ENCODE measurements around the gene CD1C. TPM values are rescaled to one million over a fixed set of nuclear protein-coding genes. Genes with fewer than 3 reads are reported as not detected.
"Not testable (repeated sequence)": the region's sequence is repeated elsewhere in the genome, so short reads cannot be mapped to it uniquely, and the experiment has no call there.

The CD1C gene
- total RNA-seq = under 1 TPM; 0.35 to 0.61 (median 0.49) TPM

DNA sequence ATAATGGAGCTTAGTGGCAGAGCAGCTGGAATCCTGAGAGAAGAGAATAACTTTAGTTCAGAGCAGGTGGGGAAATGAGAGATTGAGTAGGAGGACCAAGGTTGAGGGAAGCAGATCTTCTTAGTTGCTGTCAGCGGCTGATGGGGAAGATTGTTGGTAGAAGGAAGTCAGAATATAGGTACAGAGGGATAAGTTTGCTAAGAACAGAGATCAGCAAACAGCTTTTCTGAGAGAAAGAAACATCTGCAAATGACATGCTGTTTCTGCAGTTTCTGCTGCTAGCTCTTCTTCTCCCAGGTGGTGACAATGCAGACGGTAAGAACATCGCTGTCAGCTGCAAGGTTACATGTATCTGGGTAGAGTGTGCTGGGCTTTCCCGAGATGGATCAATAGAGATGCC, at the start of gene CD1C:
Gene CD1C, plus strand, starts transcription at position 113 of the 400 bp plus-strand sequence. Its CDS starts 142 bp downstream, at position 255.
- Mint-ChIP-seq H3K4me1 (ENCODE audit: low read depth) (peaks cover 16% of the 10 kb centered on the region), H3K9me3 (no peaks in the 10 kb centered on the region), H3K4me3 (no peak within 1 kb of the TSS), H3K27me3 (ENCODE audit: low read depth) (peaks cover 16% of the 10 kb centered on the region), H3K36me3 (ENCODE audit: insufficient read depth) (no peaks in the 10 kb centered on the region)
- DNase-seq (no peak), ATAC-seq (no peak)

DNA sequence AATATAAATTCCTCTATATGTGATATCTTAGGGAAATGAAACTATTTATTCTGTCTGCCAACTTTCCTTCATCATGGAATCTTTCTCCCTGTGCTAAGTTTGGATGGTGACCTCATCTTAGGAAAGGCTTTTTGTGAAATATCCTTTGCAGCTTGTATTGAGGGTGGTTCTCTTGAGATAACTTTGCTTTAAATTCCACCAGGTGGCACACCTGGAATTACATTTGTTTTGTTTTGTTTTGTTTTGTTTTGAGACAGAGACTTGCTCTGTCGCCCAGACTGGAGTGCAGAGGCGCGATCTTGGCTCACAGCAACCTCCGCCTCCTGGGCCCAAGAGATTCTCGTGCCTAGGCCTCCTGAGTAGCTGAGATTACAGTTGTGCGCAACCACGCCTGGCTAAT, 43.1 kb upstream of the CD1C start:
- Mint-ChIP-seq H3K9me3 (no peaks in the 10 kb centered on the region), H3K4me1 (ENCODE audit: low read depth) (peaks cover 19% of the 10 kb centered on the region), H3K27me3 (ENCODE audit: low read depth) (peaks cover 25% of the 10 kb centered on the region), H3K4me3 (no peak overlapping the region), H3K36me3 (ENCODE audit: insufficient read depth) (no peaks in the 10 kb centered on the region)
- DNase-seq (no peak), ATAC-seq (no peak)

DNA sequence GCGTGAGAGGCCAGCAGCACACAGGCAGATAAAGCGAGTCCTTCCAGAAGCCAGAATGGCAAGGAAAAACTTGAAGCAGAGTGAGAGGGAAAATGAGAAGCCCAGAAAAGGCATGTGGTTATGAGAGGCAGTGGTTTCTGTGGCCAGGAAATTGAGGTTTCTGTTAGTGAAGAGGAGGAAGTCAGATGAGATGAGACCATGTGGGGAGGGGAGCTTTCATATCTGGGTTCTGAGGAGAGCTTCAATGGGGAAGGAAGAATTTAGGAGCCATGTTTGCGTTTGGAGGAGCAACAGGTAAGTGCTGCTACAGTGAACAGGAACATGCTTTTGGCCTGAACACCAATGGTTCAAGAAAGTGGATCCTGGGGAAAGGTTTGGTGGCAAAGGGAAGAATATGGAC, 41.6 kb upstream of the CD1C start:
- peak; percentile 43 to 62 for ATAC-seq
- no peak for DNase-seq
- H3K4me3 Mint-ChIP-seq = no peak overlapping the region
- peaks cover 21% of the 10 kb centered on the region for H3K27me3 Mint-ChIP-seq (ENCODE audit: low read depth)
- H3K36me3 Mint-ChIP-seq (ENCODE audit: insufficient read depth) = no peaks in the 10 kb centered on the region
- H3K9me3 Mint-ChIP-seq = no peaks in the 10 kb centered on the region
- peaks cover 19% of the 10 kb centered on the region for H3K4me1 Mint-ChIP-seq (ENCODE audit: low read depth)

DNA sequence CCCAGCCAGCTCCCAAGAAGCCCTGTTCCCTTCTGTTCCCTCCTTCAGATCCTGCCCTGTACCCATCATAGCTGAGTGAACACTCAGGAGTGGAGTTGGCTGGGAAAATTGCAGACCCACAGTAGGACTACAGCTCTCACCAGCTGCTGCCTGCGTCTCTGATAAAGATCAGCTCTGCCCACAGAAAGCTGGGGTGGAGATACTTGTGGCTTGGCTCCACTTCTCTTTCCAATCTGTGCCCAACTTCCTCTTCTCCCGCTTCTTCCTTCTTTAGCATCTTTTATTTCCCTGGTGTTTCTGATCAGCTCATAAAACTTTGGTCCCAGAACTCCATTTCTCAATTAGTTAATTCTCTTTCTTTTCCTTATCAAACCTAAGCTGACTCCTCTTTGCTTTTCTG, 41.0 kb upstream of the CD1C start:
- no peaks in the 10 kb centered on the region for H3K36me3 Mint-ChIP-seq (ENCODE audit: insufficient read depth)
- peaks cover 19% of the 10 kb centered on the region for H3K4me1 Mint-ChIP-seq (ENCODE audit: low read depth)
- DNase-seq (no peak), ATAC-seq (no peak)
- no peaks in the 10 kb centered on the region for H3K9me3 Mint-ChIP-seq
- peaks cover 19% of the 10 kb centered on the region for H3K27me3 Mint-ChIP-seq (ENCODE audit: low read depth)
- H3K4me3 Mint-ChIP-seq = no peak overlapping the region

DNA sequence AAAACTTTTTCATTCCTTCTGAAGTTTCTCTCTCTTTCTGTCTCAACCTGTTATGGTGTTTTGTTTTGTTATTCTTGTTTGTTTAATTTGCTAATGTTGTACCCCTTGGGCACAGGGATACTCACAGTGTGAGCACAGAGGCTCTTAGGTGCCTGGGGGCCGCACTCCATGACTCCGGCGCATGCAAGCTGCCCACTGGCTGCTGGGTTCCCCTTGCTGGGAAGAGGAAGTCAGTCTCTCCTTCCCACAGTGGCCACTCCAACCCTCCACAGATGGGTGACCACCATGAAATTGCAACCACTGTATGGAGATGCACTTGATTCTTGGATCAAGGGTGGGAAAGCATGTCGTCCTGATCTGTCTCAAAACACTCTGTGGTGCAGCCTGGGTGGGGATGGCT, 40.1 kb upstream of the CD1C start:
- Mint-ChIP-seq H3K9me3 (no peaks in the 10 kb centered on the region), H3K4me1 (ENCODE audit: low read depth) (peaks cover 19% of the 10 kb centered on the region), H3K27me3 (ENCODE audit: low read depth) (peaks cover 17% of the 10 kb centered on the region), H3K4me3 (peak overlapping the region; percentile 3), H3K36me3 (ENCODE audit: insufficient read depth) (no peaks in the 10 kb centered on the region)
- ATAC-seq (no peak), DNase-seq (no peak)

DNA sequence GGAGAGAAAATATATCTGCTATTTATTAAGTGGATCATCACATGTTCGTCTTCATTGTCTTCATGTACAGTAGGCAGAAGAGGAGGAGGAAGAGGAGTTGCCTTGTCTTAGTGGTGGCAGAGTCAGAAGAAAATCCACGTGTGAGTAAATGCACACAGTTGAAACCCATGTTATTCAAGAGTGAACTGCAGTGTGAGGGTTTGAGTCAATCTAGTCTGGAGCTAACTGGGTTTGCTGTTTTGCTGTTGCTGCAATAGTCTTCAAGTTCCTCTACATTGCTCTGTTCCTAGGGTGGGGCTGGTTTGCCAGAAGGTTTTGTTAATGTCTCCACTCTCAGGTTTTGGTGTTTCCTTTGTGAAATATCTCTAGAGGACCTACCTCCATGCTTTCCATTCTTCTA, 38.6 kb upstream of the CD1C start:
- H3K27me3 Mint-ChIP-seq (ENCODE audit: low read depth) = peaks cover 14% of the 10 kb centered on the region
- no peak for ATAC-seq

DNA sequence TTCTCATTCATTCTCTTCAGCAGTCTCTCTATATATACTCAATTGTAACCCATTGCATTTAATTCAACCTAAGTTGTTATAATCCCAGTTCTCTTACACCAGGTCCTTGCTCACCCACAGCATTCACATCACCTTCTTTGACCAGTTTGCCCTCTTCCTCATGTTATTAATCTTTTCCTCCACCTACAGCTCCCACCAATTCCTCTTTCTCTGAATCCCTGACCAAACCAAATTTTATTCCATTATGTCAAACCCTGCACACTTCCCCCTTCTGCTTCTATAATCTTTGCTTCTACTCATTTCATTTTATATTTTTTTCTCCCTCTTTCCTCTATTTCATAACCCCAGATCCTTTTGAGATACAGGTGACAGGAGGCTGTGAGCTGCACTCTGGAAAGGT, 34.1 kb upstream of the CD1C start:
- Mint-ChIP-seq H3K4me3 (no peak overlapping the region), H3K9me3 (no peaks in the 10 kb centered on the region), H3K4me1 (ENCODE audit: low read depth) (no peaks in the 10 kb centered on the region), H3K27me3 (ENCODE audit: low read depth) (peaks cover 18% of the 10 kb centered on the region), H3K36me3 (ENCODE audit: insufficient read depth) (no peaks in the 10 kb centered on the region)
- DNase-seq = no peak
- ATAC-seq = no peak

More for the DNA sequence above, 38.6 kb upstream of the CD1C start:
- DNase-seq = no peak
- Mint-ChIP-seq H3K4me1 (ENCODE audit: low read depth) (peaks cover 19% of the 10 kb centered on the region), H3K4me3 (no peak overlapping the region), H3K9me3 (no peaks in the 10 kb centered on the region), H3K36me3 (ENCODE audit: insufficient read depth) (no peaks in the 10 kb centered on the region)

DNA sequence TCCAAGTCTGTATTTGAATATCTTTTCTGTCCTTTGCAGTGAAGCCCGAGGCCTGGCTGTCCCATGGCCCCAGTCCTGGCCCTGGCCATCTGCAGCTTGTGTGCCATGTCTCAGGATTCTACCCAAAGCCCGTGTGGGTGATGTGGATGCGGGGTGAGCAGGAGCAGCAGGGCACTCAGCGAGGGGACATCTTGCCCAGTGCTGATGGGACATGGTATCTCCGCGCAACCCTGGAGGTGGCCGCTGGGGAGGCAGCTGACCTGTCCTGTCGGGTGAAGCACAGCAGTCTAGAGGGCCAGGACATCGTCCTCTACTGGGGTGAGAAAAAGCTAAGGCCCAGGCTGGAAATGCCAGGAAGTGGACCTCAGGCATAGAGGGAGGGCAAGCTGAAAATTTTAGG, 33.0 kb upstream of the CD1C start:
- H3K27me3 Mint-ChIP-seq (ENCODE audit: low read depth) = peaks cover 16% of the 10 kb centered on the region
- H3K4me3 Mint-ChIP-seq; DNase-seq; ATAC-seq; H3K4me1 Mint-ChIP-seq (ENCODE audit: low read depth); H3K36me3 Mint-ChIP-seq (ENCODE audit: insufficient read depth); H3K9me3 Mint-ChIP-seq: not testable (repeated sequence)

DNA sequence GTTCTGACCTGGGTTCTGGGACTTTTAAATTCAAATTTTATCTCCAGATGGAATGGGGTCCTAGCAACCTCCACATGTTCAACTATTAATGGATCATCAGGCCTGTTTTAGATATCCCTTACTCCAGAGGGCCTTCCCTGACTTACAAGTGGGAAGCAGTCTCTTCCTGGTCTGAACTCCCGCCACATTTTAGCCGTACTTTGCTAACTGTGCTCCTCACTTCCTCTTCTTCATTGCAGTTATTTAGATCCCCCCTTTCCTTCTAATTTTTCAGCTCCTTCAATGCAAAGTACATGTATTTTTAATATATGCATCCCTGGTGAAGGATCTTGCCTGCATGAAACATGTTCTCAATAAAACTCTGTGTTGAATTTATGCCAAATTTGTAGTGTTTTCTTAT, 31.8 kb upstream of the CD1C start:
- Mint-ChIP-seq H3K4me1 (ENCODE audit: low read depth) (no peaks in the 10 kb centered on the region), H3K27me3 (ENCODE audit: low read depth) (peaks cover 16% of the 10 kb centered on the region), H3K36me3 (ENCODE audit: insufficient read depth) (no peaks in the 10 kb centered on the region), H3K4me3 (no peak overlapping the region), H3K9me3 (no peaks in the 10 kb centered on the region)
- no peak for ATAC-seq
- no peak for DNase-seq

DNA sequence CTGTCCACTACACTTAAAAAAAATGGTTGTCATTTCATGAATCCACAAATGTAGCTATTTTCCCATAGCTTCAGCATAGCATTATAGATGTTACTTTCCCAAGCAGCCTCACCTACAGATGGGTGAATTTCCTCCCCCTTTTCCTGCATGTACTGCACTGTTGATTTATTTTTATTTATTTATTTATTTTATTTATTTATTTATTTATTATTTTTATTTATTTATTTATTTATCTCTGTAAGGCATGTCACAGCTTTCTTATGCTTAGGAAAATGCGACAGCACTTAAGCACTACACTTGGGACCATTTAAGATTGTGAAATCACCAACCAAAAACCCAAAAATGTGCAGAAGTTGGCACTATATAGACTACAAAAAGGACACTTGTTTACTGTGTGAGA, 30.6 kb upstream of the CD1C start:
- no peaks in the 10 kb centered on the region for H3K9me3 Mint-ChIP-seq
- DNase-seq (no peak), ATAC-seq (no peak)
- peaks cover 19% of the 10 kb centered on the region for H3K27me3 Mint-ChIP-seq (ENCODE audit: low read depth)
- H3K4me3 Mint-ChIP-seq = no peak overlapping the region
- no peaks in the 10 kb centered on the region for H3K36me3 Mint-ChIP-seq (ENCODE audit: insufficient read depth)
- H3K4me1 Mint-ChIP-seq (ENCODE audit: low read depth) = no peaks in the 10 kb centered on the region

DNA sequence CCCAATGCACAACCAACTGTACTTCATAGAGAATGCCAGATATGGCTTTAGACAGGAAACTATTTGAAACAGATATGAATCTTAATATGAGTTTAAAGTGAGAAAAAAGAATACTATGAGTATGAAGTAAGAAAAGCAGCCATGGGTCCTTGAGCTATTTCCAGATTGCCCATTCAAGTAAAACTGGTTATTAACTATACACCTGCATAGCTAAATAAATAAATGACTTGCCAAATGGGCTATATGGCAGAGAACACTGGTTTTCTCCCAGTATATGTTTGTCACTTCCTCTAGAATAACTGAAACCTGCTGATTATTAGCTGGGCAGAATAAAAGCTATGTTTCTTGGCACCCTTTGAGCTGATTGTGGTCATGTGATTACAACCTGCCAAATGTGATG, 17.0 kb upstream of the CD1C start:
- no peaks in the 10 kb centered on the region for H3K9me3 Mint-ChIP-seq
- H3K4me3 Mint-ChIP-seq = no peak overlapping the region

DNA sequence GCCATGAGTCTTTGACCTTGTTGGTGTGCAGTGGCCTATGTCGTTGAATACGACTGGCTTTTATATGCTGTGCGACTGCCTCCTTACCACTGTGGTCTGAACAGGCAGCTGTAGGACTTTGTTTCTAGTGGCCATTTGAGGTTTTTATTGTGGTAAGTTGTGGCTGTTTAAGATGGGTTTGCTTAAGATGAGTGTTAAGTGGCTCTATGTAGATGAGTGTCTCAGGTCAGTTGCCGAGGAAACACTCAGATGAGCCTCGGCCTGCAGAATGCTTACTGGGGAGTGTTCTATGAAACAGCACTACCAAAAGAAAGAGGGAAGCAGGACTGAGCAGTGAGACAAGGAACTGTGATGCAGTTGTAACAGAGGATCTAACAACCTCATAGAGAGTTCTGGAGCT, 14.9 kb upstream of the CD1C start:
- Mint-ChIP-seq H3K4me1 (ENCODE audit: low read depth) (peaks cover 3% of the 10 kb centered on the region), H3K36me3 (ENCODE audit: insufficient read depth) (no peaks in the 10 kb centered on the region), H3K4me3 (no peak overlapping the region), H3K27me3 (ENCODE audit: low read depth) (peaks cover 3% of the 10 kb centered on the region), H3K9me3 (no peaks in the 10 kb centered on the region)
- DNase-seq (no peak), ATAC-seq (no peak)

More for the DNA sequence above, 17.0 kb upstream of the CD1C start:
- no peak for ATAC-seq
- H3K27me3 Mint-ChIP-seq (ENCODE audit: low read depth) = no peaks in the 10 kb centered on the region
- no peaks in the 10 kb centered on the region for H3K36me3 Mint-ChIP-seq (ENCODE audit: insufficient read depth)
- H3K4me1 Mint-ChIP-seq (ENCODE audit: low read depth) = peaks cover 3% of the 10 kb centered on the region
- DNase-seq = no peak

DNA sequence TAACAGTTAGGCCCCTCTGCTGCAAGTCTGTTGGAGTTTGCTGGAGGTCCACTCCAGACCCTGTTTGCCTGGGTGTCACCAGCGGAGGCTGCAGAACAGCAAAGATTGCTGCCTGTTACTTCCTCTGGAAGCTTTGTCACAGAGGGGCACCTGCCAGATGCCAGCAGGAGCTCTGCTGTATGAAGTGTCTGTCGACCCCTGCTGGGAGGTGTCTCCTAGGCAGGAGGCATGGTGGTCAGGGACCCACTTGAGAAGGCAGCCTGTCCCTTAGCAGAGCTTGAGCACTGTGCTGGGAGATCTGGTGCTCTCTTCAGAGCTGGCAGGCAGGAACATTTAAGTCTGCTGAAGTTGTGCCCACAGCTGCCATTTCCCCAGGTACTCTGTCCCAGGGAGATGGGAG, 7.3 kb upstream of the CD1C start:
- H3K4me1 Mint-ChIP-seq (ENCODE audit: low read depth) = peaks cover 18% of the 10 kb centered on the region
- H3K27me3 Mint-ChIP-seq (ENCODE audit: low read depth) = peaks cover 24% of the 10 kb centered on the region
- ATAC-seq; H3K36me3 Mint-ChIP-seq (ENCODE audit: insufficient read depth); H3K4me3 Mint-ChIP-seq; H3K9me3 Mint-ChIP-seq; DNase-seq: not testable (repeated sequence)

DNA sequence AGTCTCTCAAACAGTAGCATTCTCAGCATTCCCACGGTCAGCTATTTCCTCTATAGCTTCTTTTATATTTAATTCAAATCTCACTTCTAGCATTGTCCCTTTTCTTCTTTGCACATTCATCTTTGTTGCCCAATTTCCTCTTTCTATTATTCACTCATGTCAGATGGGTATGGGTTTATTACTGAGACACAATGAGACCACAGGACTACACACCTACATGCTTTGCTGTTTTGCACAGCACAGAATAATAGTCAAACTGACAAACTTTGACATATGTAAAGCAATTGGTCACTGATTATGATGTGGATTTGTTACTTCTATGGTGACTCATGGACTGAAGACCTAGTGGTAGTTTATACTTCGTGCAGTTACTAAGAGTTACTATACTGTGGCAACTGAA, 5.8 kb upstream of the CD1C start:
- no peaks in the 10 kb centered on the region for H3K36me3 Mint-ChIP-seq (ENCODE audit: insufficient read depth)
- H3K27me3 Mint-ChIP-seq (ENCODE audit: low read depth) = peaks cover 21% of the 10 kb centered on the region
- DNase-seq (no peak), ATAC-seq (peak in 1 of 2 donors; percentile 46)
- H3K4me1 Mint-ChIP-seq (ENCODE audit: low read depth) = peaks cover 18% of the 10 kb centered on the region
- no peak overlapping the region for H3K4me3 Mint-ChIP-seq
- H3K9me3 Mint-ChIP-seq = peaks cover 6% of the 10 kb centered on the region

DNA sequence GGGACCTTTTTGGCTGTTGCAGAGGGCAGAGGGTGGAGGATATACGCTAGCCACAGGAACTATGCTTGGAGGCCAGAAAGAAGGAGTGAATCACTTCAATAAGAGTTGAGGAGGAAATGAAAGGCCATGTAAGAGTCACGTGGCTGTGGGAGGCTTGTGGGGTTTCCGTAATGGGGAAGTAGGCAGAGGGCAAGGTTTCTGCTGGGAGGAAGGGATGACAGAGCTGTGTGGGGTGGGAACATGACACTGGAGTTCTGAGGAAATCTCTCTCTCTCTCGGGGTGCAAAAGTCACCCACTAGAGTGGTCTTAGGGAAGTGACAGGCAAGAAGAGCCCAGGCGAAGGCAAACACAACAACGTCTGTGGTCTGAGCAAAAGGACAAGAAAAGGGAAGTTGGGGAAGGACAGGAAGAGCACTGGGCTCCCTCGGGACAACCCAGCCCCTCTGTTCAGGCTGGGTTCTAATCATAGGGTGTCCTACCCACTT, 3.9 kb upstream of the CD1C start:
- ATAC-seq = peak; percentile 27 to 66
- DNase-seq = no peak
- H3K9me3 Mint-ChIP-seq = peaks cover 6% of the 10 kb centered on the region
- peaks cover 21% of the 10 kb centered on the region for H3K27me3 Mint-ChIP-seq (ENCODE audit: low read depth)
- peaks cover 18% of the 10 kb centered on the region for H3K4me1 Mint-ChIP-seq (ENCODE audit: low read depth)
- no peaks in the 10 kb centered on the region for H3K36me3 Mint-ChIP-seq (ENCODE audit: insufficient read depth)
- no peak overlapping the region for H3K4me3 Mint-ChIP-seq

DNA sequence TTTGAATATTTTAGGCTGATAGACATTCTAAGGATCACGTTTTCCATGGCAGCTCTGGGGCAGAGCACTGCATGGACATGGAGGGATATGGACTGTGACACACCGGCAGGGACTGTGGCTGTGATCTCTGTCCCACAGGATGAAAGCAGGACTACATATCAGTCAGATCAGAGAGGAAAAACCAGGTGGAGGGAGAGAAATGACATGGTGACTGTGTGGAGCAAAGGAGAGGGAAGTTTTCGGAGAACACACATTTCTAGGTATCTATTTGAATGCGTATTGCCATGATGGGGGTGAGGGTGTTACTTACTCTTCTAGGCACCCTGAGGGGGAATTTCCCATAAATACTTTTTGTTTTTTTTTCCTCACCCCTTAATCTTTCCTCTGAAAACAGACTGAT, 3.2 kb upstream of the CD1C start:
- peaks cover 2% of the 10 kb centered on the region for H3K9me3 Mint-ChIP-seq
- H3K4me3 Mint-ChIP-seq = no peak overlapping the region
- peak in 1 of 2 donors; percentile 27 for ATAC-seq

More for the DNA sequence above, 3.2 kb upstream of the CD1C start:
- Mint-ChIP-seq H3K27me3 (ENCODE audit: low read depth) (peaks cover 21% of the 10 kb centered on the region), H3K36me3 (ENCODE audit: insufficient read depth) (no peaks in the 10 kb centered on the region), H3K4me1 (ENCODE audit: low read depth) (peaks cover 18% of the 10 kb centered on the region)
- DNase-seq = no peak
